ENCODE measurements around the gene FPGS.

The FPGS gene

DNA sequence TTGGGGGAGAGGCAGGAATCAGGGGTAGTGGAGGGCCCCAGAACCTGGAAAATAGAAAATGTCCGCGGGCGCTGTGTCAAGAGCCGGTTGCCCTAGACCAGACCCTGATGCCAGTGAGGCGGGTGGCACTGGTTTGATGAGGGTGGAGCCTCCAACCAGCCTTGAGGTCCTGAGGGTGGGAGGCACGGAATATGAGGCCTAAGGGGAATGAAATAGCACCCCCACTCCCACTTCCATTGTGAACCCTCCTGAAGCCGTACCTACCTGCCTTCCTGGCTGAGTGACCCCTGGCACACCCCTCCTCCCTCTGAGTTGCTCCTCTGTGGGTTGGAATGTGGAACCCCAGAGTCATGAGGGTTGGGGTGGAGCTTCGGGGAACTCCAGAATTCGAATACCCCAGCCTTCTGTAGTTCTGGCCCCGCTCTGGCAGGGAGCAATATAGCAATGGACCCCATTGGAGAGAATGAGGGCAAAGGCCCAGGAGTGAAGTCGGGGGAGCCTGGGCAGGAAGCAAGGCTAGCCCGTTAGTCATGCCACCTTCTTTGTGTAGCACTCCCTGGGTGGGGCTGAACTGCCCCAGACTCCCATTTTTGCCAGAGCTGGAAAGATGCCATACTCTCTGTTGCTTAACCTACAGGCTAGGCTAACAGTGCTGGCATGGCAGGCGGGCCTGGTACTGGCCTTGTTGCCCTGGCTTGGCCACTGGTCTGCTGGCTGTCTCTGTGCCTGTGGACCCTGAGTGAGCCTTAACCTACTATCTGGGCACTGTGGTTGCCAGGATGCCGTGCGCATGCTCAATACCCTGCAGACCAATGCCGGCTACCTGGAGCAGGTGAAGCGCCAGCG, 1.0 kb downstream of the FPGS start:
- Histone ChIP-seq H3K36me3 (ENCODE audit: insufficient read depth, low read length) (peaks cover 31% of the 10 kb centered on the region), H3K27ac (ENCODE audit: low read depth, low read length, poor library complexity, severe bottlenecking) (peak overlapping the region; percentile 74), H2AFZ (ENCODE audit: low read length) (no peak overlapping the region), H3K79me2 (ENCODE audit: insufficient read depth, low read length) (peaks cover 8% of the 10 kb centered on the region; the same call in 1 of the 2 replicates), H3K9me2 (ENCODE audit: low read depth, low read length) (no peaks in the 10 kb centered on the region), H3K4me3 (ENCODE audit: low read depth, low read length, poor library complexity, severe bottlenecking) (peak overlapping the region; percentile 100), H4K20me1 (ENCODE audit: insufficient read depth, low read length) (no peaks in the 10 kb centered on the region), H3F3A (ENCODE audit: insufficient read depth, low read length) (no peaks in the 10 kb centered on the region), H3K9me3 (ENCODE audit: low read length) (no peaks in the 10 kb centered on the region), H3K27me3 (ENCODE audit: insufficient read depth, low read length) (no peaks in the 10 kb centered on the region), H3K4me2 (ENCODE audit: low read length) (peak overlapping the region; percentile 99), H3K9ac (ENCODE audit: low read length) (peak overlapping the region; percentile 100), H3K4me1 (ENCODE audit: insufficient read depth, low read length, severe bottlenecking) (peaks cover 20% of the 10 kb centered on the region)
- TF ChIP-seq EZH2 (IDR thresholded peaks at IDR 0.05; ENCODE audit: borderline replicate concordance, low read length) = no peak

DNA sequence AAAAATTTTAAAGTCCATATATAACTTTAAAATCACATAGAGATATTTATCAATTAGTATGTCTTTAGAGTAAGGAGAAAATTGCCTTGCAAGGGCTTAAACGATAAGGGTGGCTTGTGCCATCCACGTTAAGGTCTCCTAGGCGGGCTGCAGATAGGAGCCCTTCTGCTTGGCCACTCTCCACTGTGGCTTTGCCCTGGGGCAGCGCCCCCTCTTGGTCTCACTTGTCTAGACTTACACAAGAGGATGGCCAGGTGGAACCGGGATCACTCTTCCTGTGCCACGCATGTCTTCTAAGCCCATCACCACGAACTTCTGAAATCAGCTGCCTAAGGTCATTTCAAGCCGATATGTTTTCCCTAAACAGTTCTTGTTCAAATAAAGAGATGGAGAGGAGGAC, 2.9 kb downstream of the FPGS start:
- Histone ChIP-seq H3F3A (ENCODE audit: insufficient read depth, low read length) (no peaks in the 10 kb centered on the region), H3K27me3 (ENCODE audit: insufficient read depth, low read length) (no peaks in the 10 kb centered on the region), H2AFZ (ENCODE audit: low read length) (no peak overlapping the region), H3K36me3 (ENCODE audit: insufficient read depth, low read length) (peaks cover 48% of the 10 kb centered on the region), H3K4me1 (ENCODE audit: insufficient read depth, low read length, severe bottlenecking) (peaks cover 20% of the 10 kb centered on the region), H3K9me3 (ENCODE audit: low read length) (no peaks in the 10 kb centered on the region), H3K27ac (ENCODE audit: low read depth, low read length, poor library complexity, severe bottlenecking) (no peak overlapping the region), H3K79me2 (ENCODE audit: insufficient read depth, low read length) (peaks cover 8% of the 10 kb centered on the region; the same call in 1 of the 2 replicates), H3K9ac (ENCODE audit: low read length) (no peak overlapping the region), H3K4me3 (ENCODE audit: low read depth, low read length, poor library complexity, severe bottlenecking) (no peak overlapping the region), H3K9me2 (ENCODE audit: low read depth, low read length) (no peaks in the 10 kb centered on the region), H3K4me2 (ENCODE audit: low read length) (no peak overlapping the region), H4K20me1 (ENCODE audit: insufficient read depth, low read length) (no peaks in the 10 kb centered on the region)
- TF ChIP-seq, protein P1, sequence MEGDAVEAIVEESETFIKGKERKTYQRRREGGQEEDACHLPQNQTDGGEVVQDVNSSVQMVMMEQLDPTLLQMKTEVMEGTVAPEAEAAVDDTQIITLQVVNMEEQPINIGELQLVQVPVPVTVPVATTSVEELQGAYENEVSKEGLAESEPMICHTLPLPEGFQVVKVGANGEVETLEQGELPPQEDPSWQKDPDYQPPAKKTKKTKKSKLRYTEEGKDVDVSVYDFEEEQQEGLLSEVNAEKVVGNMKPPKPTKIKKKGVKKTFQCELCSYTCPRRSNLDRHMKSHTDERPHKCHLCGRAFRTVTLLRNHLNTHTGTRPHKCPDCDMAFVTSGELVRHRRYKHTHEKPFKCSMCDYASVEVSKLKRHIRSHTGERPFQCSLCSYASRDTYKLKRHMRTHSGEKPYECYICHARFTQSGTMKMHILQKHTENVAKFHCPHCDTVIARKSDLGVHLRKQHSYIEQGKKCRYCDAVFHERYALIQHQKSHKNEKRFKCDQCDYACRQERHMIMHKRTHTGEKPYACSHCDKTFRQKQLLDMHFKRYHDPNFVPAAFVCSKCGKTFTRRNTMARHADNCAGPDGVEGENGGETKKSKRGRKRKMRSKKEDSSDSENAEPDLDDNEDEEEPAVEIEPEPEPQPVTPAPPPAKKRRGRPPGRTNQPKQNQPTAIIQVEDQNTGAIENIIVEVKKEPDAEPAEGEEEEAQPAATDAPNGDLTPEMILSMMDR (IDR thresholded peaks at IDR 0.05; ENCODE audit: low read length) = peak; percentile 62
- no peak for TF ChIP-seq EZH2 (IDR thresholded peaks at IDR 0.05; ENCODE audit: borderline replicate concordance, low read length)

DNA sequence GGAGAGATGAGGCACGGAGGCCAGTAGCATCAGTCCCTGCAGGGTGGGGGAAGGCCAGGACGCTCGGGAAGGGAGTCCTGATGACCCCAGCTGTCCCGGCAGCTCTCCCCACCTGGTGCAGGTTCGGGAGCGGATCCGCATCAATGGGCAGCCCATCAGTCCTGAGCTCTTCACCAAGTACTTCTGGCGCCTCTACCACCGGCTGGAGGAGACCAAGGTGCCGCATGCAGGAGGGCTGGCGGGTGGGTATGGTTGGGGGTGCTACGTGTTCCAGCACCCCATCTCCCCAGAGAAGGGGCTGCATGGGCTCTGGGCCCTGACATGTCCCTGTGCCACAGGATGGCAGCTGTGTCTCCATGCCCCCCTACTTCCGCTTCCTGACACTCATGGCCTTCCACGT, 4.2 kb downstream of the FPGS start:
- H3K27ac ChIP-seq (ENCODE audit: low read depth, low read length, poor library complexity, severe bottlenecking) = no peak overlapping the region
- H3K4me3 ChIP-seq (ENCODE audit: low read depth, low read length, poor library complexity, severe bottlenecking) = no peak overlapping the region
- no peaks in the 10 kb centered on the region for H4K20me1 ChIP-seq (ENCODE audit: insufficient read depth, low read length)
- H3K4me1 ChIP-seq (ENCODE audit: insufficient read depth, low read length, severe bottlenecking) = peaks cover 18% of the 10 kb centered on the region
- H3K9me2 ChIP-seq (ENCODE audit: low read depth, low read length) = no peaks in the 10 kb centered on the region
- no peaks in the 10 kb centered on the region for H3F3A ChIP-seq (ENCODE audit: insufficient read depth, low read length)
- peaks cover 8% of the 10 kb centered on the region; the same call in 1 of the 2 replicates for H3K79me2 ChIP-seq (ENCODE audit: insufficient read depth, low read length)
- peaks cover 51% of the 10 kb centered on the region for H3K36me3 ChIP-seq (ENCODE audit: insufficient read depth, low read length)
- no peak for TF ChIP-seq EZH2 (IDR thresholded peaks at IDR 0.05; ENCODE audit: borderline replicate concordance, low read length)
- TF ChIP-seq, protein P1 (IDR thresholded peaks at IDR 0.05; ENCODE audit: low read length) = no peak
- no peak overlapping the region for H3K4me2 ChIP-seq (ENCODE audit: low read length)
- no peak overlapping the region for H2AFZ ChIP-seq (ENCODE audit: low read length)
- H3K9me3 ChIP-seq (ENCODE audit: low read length) = no peaks in the 10 kb centered on the region
- H3K9ac ChIP-seq (ENCODE audit: low read length) = no peak overlapping the region
- H3K27me3 ChIP-seq (ENCODE audit: insufficient read depth, low read length) = no peaks in the 10 kb centered on the region
